Gastrocnemius medialis (tissue), 4 donors: ENCODE data around the gene STRBP. TPM values are rescaled to one million over a fixed set of nuclear protein-coding genes. Genes with fewer than 3 reads are reported as not detected.

Source experiments
- ATAC-seq, 2 donors: fragments of 150-250 bp; one replicate each; pipeline ENCODE4 v1.9.1; 2016
- DNase-seq, 2 donors: peaks; one replicate each; pipeline ENCODE4 v3.0.0-alpha.2; 2019
- H3K27ac ChIP-seq, 4 donors: fragments of 200-600 bp; sonication (generic); 1 replicate in 1 of 4; 2 replicates in 3 of 4; pipeline ENCODE4 v1.5.1; 2016 to 2018; ENCODE audit warnings: mild to moderate bottlenecking in 2 of 4, moderate library complexity in 1 of 4
- H3K27me3 ChIP-seq, 3 donors: fragments of 200-600 bp; sonication (generic) in 2 of 3; 1 replicate in 1 of 3; 2 replicates in 2 of 3; pipeline versions ENCODE4 v1.5.1 to v1.6.0; 2016 to 2019; ENCODE audit warnings: mild to moderate bottlenecking in 1 of 3, moderate library complexity in 1 of 3
- H3K36me3 ChIP-seq, 2 donors: fragments of 200-600 bp; sonication (generic) in 1 of 2; one replicate each; pipeline ENCODE4 v1.5.1; 2017 to 2018
- H3K4me1 ChIP-seq, 2 donors: fragments of 200-600 bp; sonication (generic) in 1 of 2; one replicate each; pipeline ENCODE4 v1.5.1; 2016 to 2017; ENCODE audit warnings: mild to moderate bottlenecking in 2 of 2
- H3K4me3 ChIP-seq, 4 donors: fragments of 200-600 bp; sonication (generic) in 3 of 4; 1 replicate in 1 of 4; 2 replicates in 3 of 4; pipeline ENCODE4 v1.5.1; 2016 to 2019; ENCODE audit warnings: mild to moderate bottlenecking in 2 of 4
- H3K9me3 ChIP-seq, 3 donors: fragments of 200-600 bp; sonication (generic) in 2 of 3; 1 replicate in 1 of 3; 2 replicates in 2 of 3; pipeline ENCODE4 v1.5.1; 2016 to 2019
- CTCF ChIP-seq, 5 experiments: fragments of 450-650 bp in 3 of 5; fragments of 200-600 bp in 2 of 5; sonication (generic) in 2 of 5; IDR thresholded peaks in 4 of 5; conservative IDR thresholded peaks in 1 of 5; 1 replicate in 4 of 5; 2 replicates in 1 of 5; pipeline ENCODE4 v1.5.1; 2016 to 2019; ENCODE audit warnings: antibody characterized with exemption in 5 of 5, mild to moderate bottlenecking in 3 of 5, moderate library complexity in 3 of 5
- POLR2A ChIP-seq, 2 donors: fragments of 450-650 bp; IDR thresholded peaks; one replicate each; pipeline ENCODE4 v1.6.1; 2017; ENCODE audit warnings: antibody characterized with exemption in 2 of 2, mild to moderate bottlenecking in 2 of 2, moderate library complexity in 2 of 2
- in situ Hi-C, 4 donors: fragments of 200-750 bp; cut with MboI; loops; one replicate each; pipeline versions ENCODE4 v1.15.0 to v1.8.0; 2017; ENCODE audit warnings: low sequenced_read_pairs in 4 of 4
- intact Hi-C: fragments of 100-400 bp; cut with DNase I; formaldehyde crosslinking; loops from one replicate; pipeline ENCODE4 v1.15.1; 2023; ENCODE audit warnings: low total_unique reads
- total RNA-seq, 4 donors: library from RNA; depleted of rRNA; stranded (reverse); fragments of >200 nt; gene quantifications; one replicate each; pipeline versions ENCODE4 v1.1.0 to v1.2.3, GENCODE V29; 2016

STRBP gene
- total RNA-seq, 4 donors from 2014 or later = 5.0 to 25.0 (median 13.2) TPM

DNA sequence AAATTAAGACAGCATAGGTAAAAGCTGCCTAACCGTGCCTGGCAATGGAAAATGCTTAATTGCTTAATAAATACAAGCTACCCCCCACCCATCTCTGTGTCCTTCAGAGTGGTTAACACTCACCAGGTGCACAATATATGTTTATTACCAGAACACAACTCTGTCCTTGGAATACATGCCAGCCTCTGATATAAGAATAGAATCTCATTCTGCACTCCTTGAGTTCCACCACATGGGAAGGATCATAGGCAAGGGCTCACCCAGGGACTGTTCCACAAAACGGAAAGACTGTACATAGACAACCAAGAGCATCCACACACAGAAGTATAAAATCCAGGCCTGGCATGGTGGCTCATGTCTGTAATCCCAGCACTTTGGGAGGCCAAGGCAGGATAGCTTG is 91.4 kb downstream of the STRBP start:
- Histone ChIP-seq H3K27me3 (no peaks in the 10 kb centered on the region), H3K36me3 (no peaks in the 10 kb centered on the region), H3K27ac (no peak overlapping the region), H3K9me3 (no peaks in the 10 kb centered on the region), H3K4me3 (no peak overlapping the region), H3K4me1 (peaks cover 7 to 12% of the 10 kb centered on the region in 2 donors)
- DNase-seq (no peak), ATAC-seq (no peak)
- TF ChIP-seq POLR2A (IDR thresholded peaks at IDR 0.05) (no peak), CTCF (IDR thresholded peaks at IDR 0.05 in 4 of 5, conservative IDR thresholded peaks at IDR 0.05 in 1 of 5) (no peak)
- in situ Hi-C loops = loop anchor here in 1 of 4 donors (25.0 kb wide), 1 partner anchor 160 kb away; no protein-coding TSS in a partner anchor
- intact Hi-C loops = no loop called here

- H3K27ac ChIP-seq = no peak overlapping the region
- H3K27me3 ChIP-seq = no peaks in the 10 kb centered on the region
- ATAC-seq = no peak
- H3K36me3 ChIP-seq = no peaks in the 10 kb centered on the region
- in situ Hi-C loops (loop anchor here in 1 of 4 donors (25.0 kb wide), 1 partner anchor 161 kb away; no protein-coding TSS in a partner anchor), intact Hi-C loops (no loop called here)
- no peaks in the 10 kb centered on the region for H3K9me3 ChIP-seq
- TF ChIP-seq CTCF (IDR thresholded peaks at IDR 0.05 in 4 of 5, conservative IDR thresholded peaks at IDR 0.05 in 1 of 5) = no peak
- TF ChIP-seq POLR2A (IDR thresholded peaks at IDR 0.05) = no peak
- peaks cover 7 to 12% of the 10 kb centered on the region in 2 donors for H3K4me1 ChIP-seq
- DNase-seq = no peak
- H3K4me3 ChIP-seq = no peak overlapping the region
Observed at GRCh38 chr9:123175854-123176629, 92.3 kb downstream of the STRBP start.

DNA sequence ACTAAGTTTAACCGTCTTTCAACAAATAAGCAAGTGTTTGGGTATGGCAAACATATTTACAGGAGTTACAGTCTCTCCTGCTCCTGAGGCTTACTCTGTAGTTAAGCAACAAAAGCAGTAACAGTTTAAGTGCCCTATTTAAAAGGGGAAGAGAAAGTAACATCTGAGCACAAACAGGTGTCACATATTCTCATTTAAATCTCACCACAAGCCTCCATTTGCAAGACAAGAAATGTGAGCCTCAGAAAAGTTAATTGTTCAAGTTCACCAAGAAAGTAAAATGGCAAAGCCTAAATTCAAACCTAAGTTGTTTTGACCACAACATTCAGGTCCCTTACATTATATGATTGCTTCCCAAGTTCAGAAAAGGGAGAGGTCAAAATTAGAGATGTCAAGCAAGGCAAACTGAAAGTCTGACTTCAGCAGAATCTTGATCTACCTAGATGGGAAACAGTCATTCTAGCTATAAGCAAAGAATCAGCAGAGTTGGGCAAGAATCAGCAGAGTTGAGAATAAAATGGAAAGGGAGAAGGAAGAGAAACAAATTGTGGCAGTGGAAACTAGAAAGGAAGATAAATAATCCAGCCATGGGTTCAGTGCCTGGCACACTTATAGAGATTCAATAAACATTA is 93.4 kb downstream of the STRBP start:
- no peaks in the 10 kb centered on the region for H3K27me3 ChIP-seq
- intact Hi-C loops = no loop called here
- H3K4me1 ChIP-seq = peaks cover 7 to 12% of the 10 kb centered on the region in 2 donors
- in situ Hi-C loops = loop anchor here in 1 of 4 donors (25.0 kb wide), 1 partner anchor 162 kb away; no protein-coding TSS in a partner anchor
- no peaks in the 10 kb centered on the region for H3K9me3 ChIP-seq
- H3K27ac ChIP-seq = no peak overlapping the region
- ATAC-seq (no peak), DNase-seq (no peak)
- H3K4me3 ChIP-seq = no peak overlapping the region
- TF ChIP-seq POLR2A (IDR thresholded peaks at IDR 0.05) = no peak
- TF ChIP-seq CTCF (IDR thresholded peaks at IDR 0.05 in 4 of 5, conservative IDR thresholded peaks at IDR 0.05 in 1 of 5) = no peak
- H3K36me3 ChIP-seq = no peaks in the 10 kb centered on the region

DNA sequence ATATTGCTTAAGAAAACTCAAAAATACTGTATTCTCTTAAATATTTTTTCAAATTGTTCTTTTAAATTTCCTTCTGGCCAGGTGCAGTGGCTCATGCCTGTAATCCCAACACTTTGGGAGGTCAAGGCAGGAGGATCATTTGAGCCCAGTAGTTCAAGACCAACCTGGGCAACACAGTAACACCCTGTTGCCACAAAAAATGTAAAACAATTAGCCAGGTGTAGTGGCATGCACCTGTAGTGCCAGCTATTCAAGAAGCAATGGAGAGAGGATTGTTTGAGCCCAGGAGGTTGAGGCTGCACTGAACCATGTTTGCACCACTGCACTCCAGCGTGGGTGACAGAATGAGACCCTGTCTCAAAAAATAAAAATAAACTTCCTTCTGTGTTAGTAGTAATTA is 94.3 kb downstream of the STRBP start:
- TF ChIP-seq POLR2A (IDR thresholded peaks at IDR 0.05) (no peak), CTCF (IDR thresholded peaks at IDR 0.05 in 4 of 5, conservative IDR thresholded peaks at IDR 0.05 in 1 of 5) (no peak)
- H3K36me3 ChIP-seq = no peaks in the 10 kb centered on the region
- DNase-seq (no peak), ATAC-seq (no peak)
- H3K9me3 ChIP-seq = no peaks in the 10 kb centered on the region
- no peaks in the 10 kb centered on the region for H3K27me3 ChIP-seq
- H3K4me3 ChIP-seq = no peak overlapping the region
- in situ Hi-C loops = no loop called here
- intact Hi-C loops = no loop called here
- H3K4me1 ChIP-seq = peaks cover 7 to 12% of the 10 kb centered on the region in 2 donors
- no peak overlapping the region for H3K27ac ChIP-seq
